ENCODE measurements around the gene GCDH. TPM values are rescaled to one million over a fixed set of nuclear protein-coding genes. Genes with fewer than 3 reads are reported as not detected.

Gene GCDH
- total RNA-seq (2021; fragmentation: NEBNext Ultra II Directional; extraction: Animal tissue kit (Norgen Biotek cat#: 25700)) (63.8 and 67.3 TPM in 2 replicates), polyA plus RNA-seq (2011; rRNA removed) (89.4 and 134 TPM in 2 replicates), polyA minus RNA-seq (2011; rRNA and poly(A)+ RNA removed) (43.7 and 43.8 TPM in 2 replicates)
- polyA plus RNA-seq (2011; cell fraction: cytosol; rRNA removed) = 147 TPM
- 130 TPM for polyA plus RNA-seq (2011; cell fraction: nucleus; rRNA removed)
- polyA plus RNA-seq (2012, experiment 1 of 2) = 53.5 to 77.1 TPM (median 68.9 TPM) in 4 replicates
- polyA plus RNA-seq (2012, experiment 2 of 2) = 50.5 TPM
- polyA plus RNA-seq (2013, experiment 1 of 2) = 32.2 TPM
- polyA plus RNA-seq (2013, experiment 2 of 2) = 27.2 TPM
- polyA minus RNA-seq (2011; cell fraction: cytosol; rRNA and poly(A)+ RNA removed) = 39.3 TPM
- polyA minus RNA-seq (2011; cell fraction: nucleus; rRNA and poly(A)+ RNA removed) = 48.9 TPM
- long read RNA-seq, experiment 1, transcript GCDH-216 (11 exons, 1,867 nt) = major isoform, 18 of 45 reads
- long read RNA-seq, experiment 1, partial matches to known transcripts = 11 of 45 reads
- long read RNA-seq, experiment 1, other reads (novel, unspliced or antisense) = 12 of 45 reads
- long read RNA-seq, experiment 2, transcript GCDH-201 (12 exons, 1,956 nt) = major isoform, 8 of 27 reads
- long read RNA-seq, experiment 2, partial matches to known transcripts = 6 of 27 reads
- long read RNA-seq, experiment 2, other reads (novel, unspliced or antisense) = 8 of 27 reads

- Histone ChIP-seq H3K23ac (ENCODE audit: insufficient read length) (no peak within 1 kb of the TSS), H4K8ac (ENCODE audit: extremely low read depth, insufficient read depth, low read length) (peak within 1 kb of the TSS; percentile 94), H2AFZ (ENCODE audit: low read length) (no peak within 1 kb of the TSS), H3K14ac (ENCODE audit: insufficient read length) (no peak within 1 kb of the TSS), H2BK20ac (ENCODE audit: low read length) (no peak within 1 kb of the TSS), H3K36me3 (ENCODE audit: control insufficient read depth in 2 of 4, insufficient read depth in 4 of 4, low read length in 3 of 4) (peaks cover 8 to 19% (median 13%) of the 10 kb centered on the region in 4 experiments), H2BK5ac (ENCODE audit: low read depth, low read length) (peak within 1 kb of the TSS; percentile 81), H3K9me3 (ENCODE audit: insufficient read depth in 2 of 2, low read depth in 1 of 2, low read length in 1 of 2) (no peaks in the 10 kb centered on the region), H3K27ac (ENCODE audit: low read depth, low read length) (peak within 1 kb of the TSS; percentile 82), H3K56ac (replicated peaks; ENCODE audit: insufficient read length, low read depth, low read length) (no peak within 1 kb of the TSS), H4K20me1 (replicated peaks in 1 of 2; ENCODE audit: control insufficient read depth in 1 of 2, insufficient read depth in 2 of 2, low read length in 2 of 2) (peaks cover 3 to 8% of the 10 kb centered on the region in 2 experiments), H3K4me1 (replicated peaks in 1 of 4; ENCODE audit: control insufficient read depth in 3 of 4, insufficient read depth in 4 of 4, low read length in 3 of 4) (peaks cover 0 to 6% (median 5%) of the 10 kb centered on the region in 4 experiments; a peak in 4 of 7 replicates), H2AK5ac (ENCODE audit: low read depth, low read length) (no peak within 1 kb of the TSS), H4K91ac (replicated peaks; ENCODE audit: insufficient read length, low read length) (peak within 1 kb of the TSS; percentile 42), H3K27me3 (replicated peaks in 1 of 4; ENCODE audit: control insufficient read depth in 3 of 4, extremely low read depth in 1 of 4, insufficient read depth in 3 of 4, low read length in 3 of 4) (peaks cover 0 to 9% (median 4%) of the 10 kb centered on the region in 4 experiments; a peak in 4 of 7 replicates), H2BK15ac (ENCODE audit: low read length) (no peak within 1 kb of the TSS), H3K79me1 (ENCODE audit: low read depth, low read length) (peaks cover 6% of the 10 kb centered on the region; the same call in 1 of the 2 replicates), H3K23me2 (ENCODE audit: low read depth, low read length) (peaks cover 11% of the 10 kb centered on the region; the same call in 1 of the 2 replicates), H3K9ac (replicated peaks in 1 of 4; ENCODE audit: extremely low read depth in 1 of 4, low read depth in 3 of 4, low read length in 3 of 4) (peak within 1 kb of the TSS; percentile 76 to 90 (median 82)), H3K79me2 (ENCODE audit: control insufficient read depth in 1 of 2, insufficient read depth in 2 of 2, low read length in 2 of 2) (peaks cover 0 to 12% of the 10 kb centered on the region in 2 experiments; a peak in 1 of 4 replicates), H2BK12ac (ENCODE audit: low read depth, low read length) (peak within 1 kb of the TSS; percentile 60), H3K4me3 (ENCODE audit: extremely low read depth in 1 of 4, insufficient read depth in 2 of 4, low read depth in 3 of 4, low read length in 4 of 4) (peak within 1 kb of the TSS; percentile 81 to 98 (median 92)), H2BK120ac (replicated peaks; ENCODE audit: low read depth, low read length) (no peak within 1 kb of the TSS), H3K18ac (ENCODE audit: extremely low read depth, low read length) (peak within 1 kb of the TSS; percentile 11), H3K4ac (replicated peaks; ENCODE audit: insufficient read length, low read depth, low read length) (peak within 1 kb of the TSS; percentile 81), H3K4me2 (ENCODE audit: insufficient read depth in 1 of 2, low read depth in 2 of 2, low read length in 2 of 2) (peak within 1 kb of the TSS; percentile 78 to 96), H4K5ac (ENCODE audit: insufficient read length, low read depth, low read length) (peak within 1 kb of the TSS; percentile 69)
- FAIRE-seq (peak; percentile 94), DNase-seq (ENCODE audit: low read depth in 1 of 2, low spot score in 2 of 2) (peak; percentile 95 to 98)
- POLR2A ChIA-PET (ENCODE audit: partially characterized antibody) = interaction anchor here (0.5 to 10.5 kb wide), 36 partner anchors 9 to 1655 kb away, joined by 3 to 110 read pairs (median 4); partner anchors contain the start of genes CALR, DNASE2, FARSA and GADD45GIP1
- CTCF ChIA-PET (ENCODE audit: partially characterized antibody) = interaction anchor here (0.6 to 1.6 kb wide), 9 partner anchors 10 to 199 kb away, joined by 3 to 6 read pairs (median 3); no protein-coding TSS in a partner anchor
- 1% methylated on average over 49 of the region's 49 CpGs; no CpG with 5 or more reads in 1 of the 2 experiments for WGBS, 2 experiments (ENCODE audit: extremely low coverage in 1 of 2, insufficient coverage in 1 of 2, insufficient read length in 1 of 2, insufficient replicate concordance in 2 of 2, low coverage in 1 of 2, low lambda C conversion rate in 2 of 2, missing lambda C conversion rate in 1 of 2)
- no peak for TF ChIP-seq NRF1 (IDR thresholded peaks at IDR 0.05; ENCODE audit: low read depth, low read length)
- peak; percentile 96 for TF ChIP-seq SP1 (IDR thresholded peaks at IDR 0.05; ENCODE audit: low read depth, low read length)
- TF ChIP-seq TBP (IDR thresholded peaks at IDR 0.05; ENCODE audit: low read depth, low read length) = peak; percentile 39; the same call in 1 of the 2 replicates
- TF ChIP-seq POLR2A (IDR thresholded peaks at IDR 0.05; ENCODE audit: control extremely low read depth in 1 of 2, low read depth in 2 of 2, low read length in 2 of 2) = peak in 1 of 2 experiments; percentile 77; a peak in 2 of 3 replicates
- TF ChIP-seq GABPA (IDR thresholded peaks at IDR 0.05; ENCODE audit: borderline replicate concordance, insufficient read depth, low read length) = no peak
- TF ChIP-seq, protein P1, sequence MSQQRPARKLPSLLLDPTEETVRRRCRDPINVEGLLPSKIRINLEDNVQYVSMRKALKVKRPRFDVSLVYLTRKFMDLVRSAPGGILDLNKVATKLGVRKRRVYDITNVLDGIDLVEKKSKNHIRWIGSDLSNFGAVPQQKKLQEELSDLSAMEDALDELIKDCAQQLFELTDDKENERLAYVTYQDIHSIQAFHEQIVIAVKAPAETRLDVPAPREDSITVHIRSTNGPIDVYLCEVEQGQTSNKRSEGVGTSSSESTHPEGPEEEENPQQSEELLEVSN (IDR thresholded peaks at IDR 0.05) = peak; percentile 54
- TF ChIP-seq SP4 (IDR thresholded peaks at IDR 0.05; ENCODE audit: low read length) = peak; percentile 89
- peak; percentile 78 for TF ChIP-seq TAF1 (IDR thresholded peaks at IDR 0.05; ENCODE audit: low read depth, low read length)
These were observed at the start of gene GCDH for GRCh38 chr19:12890787-12891552. GCDH (plus strand) TSS chr19:12891160; CDS start chr19:12891305, 145 bp downstream.
